Measurements from ENCODE around the gene PALMD.

The PALMD gene

DNA sequence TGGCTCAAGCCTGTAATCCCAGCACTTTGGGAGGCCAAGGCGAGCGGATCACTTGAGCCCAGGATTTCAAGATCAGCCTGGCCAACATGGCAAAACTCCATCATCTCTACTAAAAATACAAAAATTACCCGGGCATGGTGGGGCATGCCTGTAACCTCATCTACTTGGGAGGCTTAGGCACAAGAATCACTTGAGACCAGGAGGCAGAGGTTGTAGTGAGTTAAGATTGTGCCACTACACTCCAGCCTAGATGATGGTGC, 12.0 kb downstream of the PALMD start:
- no peak for DNase-seq (ENCODE audit: low read depth in 2 of 2)

DNA sequence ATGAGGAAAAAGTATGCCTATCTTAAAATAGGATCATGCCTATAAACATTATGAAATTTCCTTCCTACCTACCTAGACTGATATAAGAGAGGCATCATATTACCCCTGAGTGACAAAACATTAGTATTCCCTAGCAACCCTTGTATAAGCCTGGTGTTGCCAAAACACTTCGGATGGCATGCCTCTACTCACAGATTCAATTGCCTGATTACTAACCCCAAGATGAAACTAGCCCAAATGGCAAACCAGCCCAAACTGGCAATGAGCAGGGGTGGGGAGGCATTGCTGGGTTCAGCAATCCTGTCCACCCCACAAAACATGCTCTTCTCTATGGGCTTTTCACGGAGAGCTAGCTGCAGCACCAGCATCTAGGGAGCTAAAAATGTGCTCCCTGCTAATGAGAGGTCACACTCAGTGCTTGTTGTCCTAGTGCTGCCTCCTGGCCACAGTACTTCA, 13.9 kb downstream of the PALMD start:
- DNase-seq (ENCODE audit: low read depth in 2 of 2), result no peak

DNA sequence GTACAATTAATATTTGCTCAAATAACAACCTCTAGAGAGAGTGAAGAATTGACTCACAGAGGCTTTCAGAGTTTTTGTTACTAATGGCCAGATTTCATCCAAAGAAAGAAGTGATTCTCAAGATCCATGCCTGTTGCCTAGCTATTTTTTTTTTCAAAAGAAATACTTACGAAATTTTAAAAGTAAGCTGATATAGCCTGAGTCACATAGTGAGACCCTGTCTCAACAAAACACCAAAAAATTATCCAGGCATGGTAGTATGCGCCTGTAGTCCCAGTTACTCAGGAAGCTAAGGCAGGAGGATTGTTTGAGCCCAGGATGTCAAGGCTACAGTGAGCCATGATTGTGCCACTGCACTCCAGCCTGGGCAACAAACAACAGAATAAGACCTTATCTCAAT, 14.6 kb downstream of the PALMD start:
- no peak for DNase-seq (ENCODE audit: low read depth in 2 of 2)

DNA sequence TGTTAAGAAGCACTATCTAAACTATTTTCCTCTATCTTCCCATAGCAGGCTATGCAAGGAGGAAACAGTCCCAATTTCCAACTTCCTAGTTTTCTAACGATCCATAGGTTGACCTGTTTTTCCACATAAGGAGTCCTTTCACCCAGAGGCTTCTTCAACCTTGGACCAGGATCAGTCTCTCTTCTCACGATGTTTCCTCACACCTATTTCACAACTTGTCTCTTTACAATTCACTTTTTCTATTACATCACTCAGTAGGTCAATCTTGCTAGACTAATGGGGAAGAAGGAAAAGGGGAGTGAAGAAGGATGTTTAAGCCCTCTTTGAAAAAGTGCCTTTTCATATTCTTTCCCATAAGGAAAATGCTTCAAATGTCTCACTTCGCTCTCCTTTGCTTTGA, 15.9 kb downstream of the PALMD start:
- no peak for DNase-seq (ENCODE audit: low read depth in 2 of 2)

DNA sequence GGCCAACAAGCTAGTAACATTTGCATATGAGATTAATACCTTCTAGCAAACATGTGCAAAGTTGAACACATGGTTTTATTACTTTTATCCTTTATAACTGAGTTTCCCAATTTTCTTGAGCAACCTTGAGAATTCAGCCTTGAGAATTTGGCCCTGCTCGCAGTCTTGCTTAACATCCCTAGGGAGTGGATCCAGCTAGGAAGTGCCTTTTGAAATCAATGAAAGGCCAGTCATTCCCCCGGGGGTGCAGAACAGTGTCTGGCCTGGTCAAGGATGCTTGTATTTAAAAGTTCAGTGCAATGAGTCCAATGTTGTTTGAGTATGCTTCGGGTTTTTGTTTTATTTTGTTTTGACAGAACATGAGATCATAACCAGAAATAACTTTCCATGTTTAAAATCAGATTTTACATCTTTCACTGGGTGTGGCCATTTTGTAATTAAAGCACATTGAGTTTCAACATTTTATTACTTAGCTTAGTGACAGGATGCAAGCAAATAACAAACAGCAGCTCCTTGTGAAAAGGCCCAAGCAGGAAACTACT, 16.7 kb downstream of the PALMD start:
- DNase-seq (ENCODE audit: low read depth in 2 of 2), result no peak

DNA sequence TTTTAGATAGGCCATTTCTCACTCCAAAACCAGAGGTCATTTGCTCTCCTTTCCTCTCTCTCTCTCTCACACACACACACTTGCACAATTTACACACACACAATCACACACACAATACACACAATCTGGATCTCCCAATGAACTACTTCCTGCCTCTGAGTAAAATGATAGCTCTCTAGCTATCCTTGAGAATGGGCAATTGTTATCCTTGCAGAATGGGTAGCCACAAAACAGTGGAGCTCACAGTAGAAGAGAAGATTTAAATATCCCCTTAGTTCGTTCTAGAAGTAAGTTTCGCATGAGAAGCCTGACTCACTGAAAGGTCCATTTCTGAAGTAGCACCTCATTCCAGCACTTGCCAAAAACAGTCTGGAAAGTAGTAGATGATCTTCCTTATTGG, 17.6 kb downstream of the PALMD start:
- DNase-seq (ENCODE audit: low read depth in 2 of 2), result no peak

DNA sequence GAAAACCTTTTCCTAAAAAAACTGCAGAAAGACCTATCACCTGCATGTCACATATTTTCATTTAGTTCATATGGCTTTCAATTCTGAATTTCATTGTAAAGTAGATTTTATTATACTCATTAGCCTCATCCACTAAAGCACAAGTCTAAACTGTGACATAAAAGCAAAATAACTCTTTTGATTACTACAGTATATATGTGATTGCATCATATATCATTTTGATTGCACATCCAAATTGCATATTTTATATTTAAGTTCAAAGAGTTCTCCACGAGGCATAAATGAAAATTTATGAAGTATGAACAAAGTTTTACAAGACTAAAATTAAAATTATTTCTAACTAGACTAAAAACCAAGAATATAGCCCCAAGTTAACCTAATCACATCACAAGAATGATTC, 19.3 kb downstream of the PALMD start:
- no peak for DNase-seq (ENCODE audit: low read depth in 2 of 2)

DNA sequence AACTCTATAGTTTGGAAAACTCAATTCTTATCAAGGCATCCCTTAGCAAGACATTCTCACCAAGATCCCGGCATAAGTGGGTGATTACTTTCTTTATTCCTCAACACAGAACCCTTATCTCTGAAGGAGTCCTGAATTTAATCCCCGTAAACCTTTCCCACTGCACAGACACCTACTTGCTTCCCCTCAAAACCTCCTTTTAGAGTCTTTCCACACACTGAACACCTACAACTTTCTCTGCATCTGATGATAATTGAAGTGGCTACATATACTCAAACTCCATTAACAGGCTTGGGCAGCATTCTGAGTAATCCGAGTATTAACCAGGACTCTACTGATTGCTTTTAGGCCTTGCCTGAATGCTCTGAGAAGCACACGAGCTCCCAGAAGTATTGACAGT, 23.5 kb downstream of the PALMD start:
- no peak for DNase-seq (ENCODE audit: low read depth in 2 of 2)

DNA sequence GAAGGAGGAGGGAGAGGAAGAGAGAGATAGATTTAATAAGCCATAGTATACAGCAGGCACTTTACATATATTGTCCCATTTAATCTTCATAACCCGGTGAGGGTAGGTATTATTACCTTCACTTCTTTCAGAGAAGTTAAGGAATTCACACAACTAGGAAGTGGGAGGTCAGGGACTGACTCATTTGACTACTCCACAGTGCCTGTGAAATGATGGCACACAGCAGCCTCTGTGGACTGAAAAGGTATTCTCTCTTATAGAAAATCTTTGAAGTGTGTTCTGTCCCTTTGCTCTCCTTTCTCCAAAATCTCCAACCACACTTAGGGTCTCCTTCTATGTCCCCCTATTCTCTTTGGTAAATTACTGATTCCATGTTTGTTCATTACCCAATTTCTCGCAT, 23.9 kb downstream of the PALMD start:
- no peak for DNase-seq (ENCODE audit: low read depth in 2 of 2)

DNA sequence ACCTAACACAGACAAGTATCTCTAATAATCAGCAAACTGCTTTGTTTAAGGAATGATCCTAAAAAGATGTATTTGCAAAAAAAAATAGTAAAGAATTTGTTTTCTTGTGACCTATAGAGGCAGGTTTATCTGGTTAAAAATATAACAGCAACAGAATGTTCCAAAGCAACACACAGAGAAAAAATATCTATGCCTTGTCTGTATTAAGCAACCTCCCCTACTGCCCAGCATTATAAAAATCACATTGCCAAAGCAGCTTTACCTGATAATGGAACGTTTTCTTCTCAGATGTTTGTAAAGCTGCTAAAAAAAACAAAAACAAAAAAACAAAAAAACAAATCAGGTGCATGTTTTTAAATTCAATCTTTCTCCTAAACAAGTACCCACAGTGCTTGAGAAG, 24.7 kb downstream of the PALMD start:
- DNase-seq (ENCODE audit: low read depth in 2 of 2), result no peak

DNA sequence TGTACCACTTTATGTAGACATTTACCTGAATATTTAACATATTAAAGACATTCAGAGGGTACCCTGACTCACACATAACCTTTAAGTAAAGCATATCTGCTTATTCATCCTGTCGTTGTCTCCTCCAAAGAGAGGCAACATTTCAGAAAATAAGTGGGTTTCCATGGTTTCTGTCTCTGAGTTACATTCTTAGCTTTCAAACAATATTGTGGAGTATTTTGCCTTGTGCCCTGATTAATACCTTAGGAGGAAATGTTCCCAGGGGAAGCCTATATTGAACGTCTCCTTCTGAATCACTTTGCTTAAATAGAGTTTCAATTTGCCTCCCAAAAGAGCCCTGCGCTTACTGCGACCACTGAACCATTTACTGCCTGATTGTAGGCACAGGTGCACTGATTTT, 26.1 kb downstream of the PALMD start:
- DNase-seq (ENCODE audit: low read depth in 2 of 2), result no peak

DNA sequence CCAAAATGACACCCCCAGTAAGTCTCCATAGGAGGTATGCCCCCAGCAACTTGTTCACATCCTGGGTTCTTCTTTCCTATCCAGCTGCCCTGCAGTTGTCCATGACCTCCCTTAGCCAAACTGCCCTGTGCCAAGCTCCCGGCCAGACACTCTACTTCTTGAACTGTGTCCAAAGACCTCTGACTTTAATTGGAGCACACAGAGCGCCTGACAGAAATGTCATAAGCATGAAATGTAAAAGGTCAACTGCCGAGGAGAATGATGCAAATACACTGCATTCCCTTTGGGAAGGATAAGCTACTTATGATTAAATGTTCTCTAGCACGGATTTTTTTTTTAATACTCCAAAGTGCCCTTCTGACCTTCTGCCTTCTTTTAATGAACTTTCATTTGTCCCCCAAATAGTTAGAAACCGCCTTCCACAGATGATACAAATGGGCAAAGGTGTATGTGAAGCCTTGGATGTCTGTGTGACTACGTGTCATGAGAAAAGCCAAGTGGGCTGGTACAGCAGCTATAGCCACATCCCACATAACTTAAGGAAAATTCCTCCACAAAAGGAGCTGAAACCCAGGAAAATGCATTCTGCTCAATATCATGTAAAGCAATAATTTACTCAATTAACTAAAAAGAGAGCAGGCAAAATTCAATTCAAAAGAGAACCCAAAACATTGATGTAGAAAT, 26.8 kb downstream of the PALMD start:
- no peak for DNase-seq (ENCODE audit: low read depth in 2 of 2)

DNA sequence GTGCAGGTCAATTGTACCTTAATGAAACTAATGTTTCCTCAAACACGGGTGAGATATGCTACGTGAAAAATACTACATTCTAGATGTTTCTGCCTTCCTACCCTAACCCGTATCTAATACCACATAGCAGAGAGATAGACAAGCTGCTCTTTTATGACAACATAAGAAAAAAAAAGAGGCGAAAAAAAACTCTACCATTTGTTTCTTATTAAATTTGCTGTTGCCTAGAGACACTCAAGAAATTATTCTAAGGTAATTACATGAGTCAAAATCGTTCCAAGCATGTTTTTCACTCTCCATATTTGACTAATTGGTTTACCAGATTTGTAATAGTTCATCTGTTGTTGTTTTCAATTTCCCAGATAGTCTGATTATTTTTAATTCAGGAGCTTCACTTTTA, 27.4 kb downstream of the PALMD start:
- no peak for DNase-seq (ENCODE audit: low read depth in 2 of 2)

DNA sequence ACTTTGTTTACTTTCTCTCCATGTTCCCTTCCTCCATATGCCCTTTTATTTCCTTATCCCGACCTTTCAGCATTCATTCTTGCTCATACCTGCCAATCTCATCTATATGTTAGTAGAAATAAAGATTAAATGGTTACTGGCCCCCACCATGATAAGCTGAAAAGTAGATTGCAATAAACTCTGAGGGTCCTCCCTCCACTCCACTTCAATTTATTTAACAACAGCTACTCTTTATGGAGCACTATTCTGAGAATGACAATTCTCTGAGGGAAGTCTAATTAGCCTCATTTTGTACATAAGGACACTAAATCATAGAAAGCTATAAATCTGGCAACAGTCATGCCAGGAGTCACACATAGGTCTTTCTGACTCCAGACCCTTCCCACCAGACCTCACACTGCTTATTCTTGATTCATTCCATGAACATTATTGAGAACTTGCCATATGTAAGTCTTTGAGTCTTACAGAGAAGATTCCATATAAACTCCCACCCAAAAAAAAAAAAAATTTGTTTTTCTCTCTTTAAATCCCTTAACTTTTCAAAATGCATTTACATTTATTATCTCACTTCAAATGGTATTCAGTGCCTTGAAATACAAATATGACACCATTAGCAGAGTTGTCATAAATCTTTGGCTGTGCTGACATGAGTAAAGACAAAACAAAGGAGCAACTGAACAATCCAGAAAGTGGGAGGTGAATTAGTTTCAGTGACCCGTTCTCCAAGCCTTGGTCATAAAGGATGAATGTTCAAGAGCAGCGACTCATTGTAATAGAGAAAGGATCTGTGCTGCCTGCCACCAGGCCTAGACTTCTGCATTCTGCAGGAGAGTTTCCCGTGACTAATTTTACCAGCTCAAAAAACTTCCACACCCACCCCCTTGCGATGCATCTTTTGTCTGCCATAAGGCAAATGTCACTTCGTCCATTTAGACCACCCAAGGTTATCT, 28.5 kb downstream of the PALMD start:
- DNase-seq (ENCODE audit: low read depth in 2 of 2), result no peak

DNA sequence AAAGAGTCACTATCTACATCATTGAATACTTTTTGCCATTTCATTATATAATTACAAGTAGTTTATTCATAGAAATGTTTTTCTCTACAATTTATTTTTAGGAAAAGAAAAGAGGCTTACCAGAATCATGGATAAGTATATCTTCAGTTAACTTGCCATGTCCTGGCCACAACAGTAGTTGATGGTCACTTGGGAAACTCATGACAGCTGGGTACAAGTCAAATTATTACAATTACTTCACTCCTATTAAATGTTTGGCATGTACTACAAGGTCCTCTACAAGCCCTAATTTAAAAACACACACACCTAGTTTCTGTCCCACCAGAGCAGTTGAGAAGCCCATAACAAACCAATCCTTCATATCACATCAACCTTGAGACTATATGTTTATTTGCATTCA, 29.4 kb downstream of the PALMD start:
- DNase-seq (ENCODE audit: low read depth in 2 of 2), result no peak

DNA sequence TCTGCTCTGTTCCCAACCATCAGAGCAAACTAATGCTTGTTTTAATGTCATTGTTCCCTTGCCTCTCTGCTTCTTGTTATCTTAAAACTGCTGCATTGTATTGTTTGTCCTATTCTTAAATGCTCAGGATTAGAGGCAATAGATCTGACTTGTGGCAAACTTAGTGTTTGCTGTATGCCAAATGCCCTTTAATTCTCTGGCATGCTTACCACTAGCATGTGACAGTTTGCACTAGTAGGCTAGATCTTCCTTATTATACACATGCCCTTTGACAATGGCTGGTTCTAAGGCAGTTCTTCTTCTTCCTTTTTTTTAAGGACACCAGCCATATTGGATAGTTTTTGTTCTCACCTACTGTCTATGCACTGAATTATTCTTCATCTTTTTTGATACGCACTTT, 30.1 kb downstream of the PALMD start:
- DNase-seq (ENCODE audit: low read depth in 2 of 2), result no peak

DNA sequence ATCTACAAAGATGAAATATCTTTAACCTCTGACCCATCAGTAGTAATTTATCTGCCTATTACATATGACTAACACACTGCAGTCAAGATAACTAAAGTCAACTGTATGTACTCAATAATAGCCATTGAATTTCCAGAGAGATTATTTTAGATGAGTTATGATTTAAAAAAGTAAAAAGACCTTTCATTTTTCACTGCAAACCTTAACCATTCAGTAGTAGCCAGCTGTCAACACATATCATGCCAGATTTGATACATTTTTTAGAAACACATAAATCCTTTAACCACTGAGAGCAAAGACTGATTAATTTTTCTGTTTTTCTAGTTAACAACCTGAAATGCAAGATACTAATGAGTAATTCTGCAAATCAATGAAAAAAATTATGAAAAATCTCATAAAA, 31.0 kb downstream of the PALMD start:
- no peak for DNase-seq (ENCODE audit: low read depth in 2 of 2)

DNA sequence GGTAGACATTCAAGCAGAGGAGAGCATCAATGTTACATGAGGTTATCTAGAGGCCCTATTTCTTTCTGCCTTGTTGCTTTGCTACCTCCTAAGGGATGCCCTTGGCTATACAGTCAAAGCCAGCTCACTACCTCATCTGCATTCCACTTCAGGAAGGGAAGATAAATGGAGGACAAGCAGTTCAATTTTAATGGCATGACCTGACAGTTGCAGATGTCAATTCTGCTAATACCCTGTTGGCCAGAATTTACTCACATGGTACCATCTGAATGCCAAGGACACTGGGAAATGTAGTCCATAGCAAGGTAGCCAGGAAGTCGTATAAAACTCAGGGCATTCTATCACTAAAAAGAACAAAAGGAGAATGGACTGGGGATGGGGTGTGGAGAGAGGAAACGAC, 31.5 kb downstream of the PALMD start:
- DNase-seq (ENCODE audit: low read depth in 2 of 2), result no peak

DNA sequence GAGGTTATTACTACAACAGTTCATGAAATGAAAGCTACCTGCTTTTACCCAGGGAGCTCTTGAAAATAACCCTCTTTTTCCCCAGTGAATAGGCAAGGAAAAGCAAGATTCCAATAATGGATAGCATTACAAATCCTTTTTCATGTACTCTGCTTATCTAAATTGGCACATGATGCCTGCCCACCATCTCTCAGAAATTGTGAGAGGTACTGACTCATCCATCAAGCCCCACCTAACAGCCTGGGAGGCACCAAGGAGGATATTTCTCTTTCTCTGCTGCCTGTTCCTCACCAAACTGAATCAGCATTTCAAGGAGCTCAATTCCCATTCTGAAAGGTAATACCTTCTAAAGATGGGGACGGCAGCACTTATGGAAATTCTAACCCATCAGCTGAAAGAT, 34.4 kb downstream of the PALMD start:
- no peak for DNase-seq (ENCODE audit: low read depth in 2 of 2)

DNA sequence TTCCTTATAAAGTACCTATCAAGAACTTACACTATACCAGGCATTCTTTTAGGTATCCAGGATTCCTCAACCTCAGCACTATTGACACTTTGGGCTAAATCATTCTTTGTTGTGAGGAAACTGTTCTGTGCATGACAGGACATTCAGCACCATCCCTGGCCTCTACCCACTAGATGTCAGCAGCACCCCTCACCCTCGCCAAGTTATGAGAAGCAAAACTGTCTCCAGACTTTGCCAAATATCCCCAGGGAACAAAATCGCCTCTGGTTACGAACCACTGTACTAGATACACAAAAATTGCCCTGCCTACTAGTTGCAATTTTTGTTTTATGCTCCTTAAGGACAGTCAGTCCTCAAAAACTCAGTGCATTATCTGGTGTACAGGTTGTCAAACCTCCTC, 35.7 kb downstream of the PALMD start:
- DNase-seq (ENCODE audit: low read depth in 2 of 2), result no peak

DNA sequence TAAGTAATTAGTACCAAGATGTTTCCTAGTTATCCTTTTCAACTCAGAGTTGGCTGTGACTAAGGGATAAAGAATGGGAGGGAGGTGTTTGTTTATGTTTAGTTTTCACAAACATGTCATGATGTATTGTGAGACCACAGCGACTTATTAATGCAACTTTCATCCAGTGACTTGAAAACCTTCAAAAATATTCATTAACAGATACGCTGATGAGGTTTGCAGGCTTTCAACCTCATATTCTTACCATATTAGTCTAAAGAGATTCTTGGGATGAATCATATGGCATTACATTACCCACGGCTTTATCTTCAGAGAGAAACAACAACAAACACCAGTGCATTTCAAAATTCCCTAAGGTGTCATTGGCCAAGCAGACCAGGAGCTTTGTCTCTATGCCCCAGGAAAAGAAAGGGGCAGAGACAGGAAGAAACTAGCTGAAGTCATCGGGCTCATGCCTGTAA, 36.4 kb downstream of the PALMD start:
- no peak for DNase-seq (ENCODE audit: low read depth in 2 of 2)

DNA sequence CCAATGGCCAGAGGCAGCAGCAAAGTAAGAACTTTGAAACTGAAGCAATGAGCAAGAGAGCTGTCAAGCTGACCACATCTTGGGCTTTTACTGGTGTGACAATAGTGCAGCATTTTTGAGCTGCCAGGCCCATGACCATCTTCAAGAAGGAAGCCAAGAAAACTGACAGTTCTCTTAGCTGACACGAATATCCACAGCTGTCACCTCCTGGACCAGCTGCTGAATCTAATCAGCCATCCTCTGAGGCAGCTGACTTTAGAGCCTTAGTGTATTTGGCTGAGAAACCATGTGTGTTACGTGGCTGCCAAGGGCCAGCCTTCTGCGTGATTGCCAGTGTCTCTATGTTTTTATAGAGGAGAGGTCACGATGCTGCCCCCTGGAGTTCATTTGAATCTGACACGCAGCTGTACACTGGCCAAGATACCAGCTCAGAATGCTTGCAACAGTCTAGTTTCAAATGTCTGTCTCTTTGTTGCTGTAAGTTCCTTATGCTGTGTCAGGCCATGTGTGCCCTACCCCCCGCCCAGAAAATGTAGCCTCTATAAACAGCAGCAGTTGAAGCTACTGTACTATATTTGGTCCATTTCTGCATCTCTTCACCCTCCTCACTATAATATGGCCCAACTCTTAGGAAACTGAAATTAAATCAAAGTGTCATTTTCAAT, 39.7 kb downstream of the PALMD start:
- DNase-seq (ENCODE audit: low read depth in 2 of 2), result peak in 1 of 2 donors; percentile 2

DNA sequence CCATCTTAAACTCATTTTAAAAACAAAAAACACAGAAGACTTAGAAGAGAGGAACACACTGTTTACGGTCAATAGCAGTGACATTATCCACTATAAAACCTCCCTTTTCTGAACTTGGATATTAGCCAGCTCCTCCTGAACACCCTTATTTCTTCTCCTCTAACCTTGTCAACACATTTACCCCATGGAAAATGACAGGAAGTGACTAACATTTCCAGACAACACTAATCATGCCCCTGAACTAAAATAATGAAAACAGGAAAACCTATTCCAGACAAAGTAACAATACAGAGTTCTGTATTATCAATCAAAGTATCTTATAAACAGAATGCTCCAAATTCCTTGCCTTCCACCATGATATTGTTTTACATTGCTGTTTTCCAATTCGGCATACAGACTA, 45.3 kb downstream of the PALMD start:
- no peak for DNase-seq (ENCODE audit: low read depth in 2 of 2)
